Vagina (tissue), 2 donors: Measurements from ENCODE around the gene RASL11B.

Experiments used
- POLR2A ChIP-seq, 2 donors: fragments of 450-650 bp; IDR thresholded peaks; one replicate each; pipeline ENCODE4 v1.6.1; 2017; ENCODE audit warnings: antibody characterized with exemption in 2 of 2, mild to moderate bottlenecking in 2 of 2, moderate library complexity in 2 of 2
- POLR2AphosphoS5 ChIP-seq, 2 donors: sonication (generic); formaldehyde crosslinking; IDR thresholded peaks; one replicate each; pipeline ENCODE4 v1.9.0; 2017; ENCODE audit warnings: antibody characterized with exemption in 2 of 2, mild to moderate bottlenecking in 2 of 2, low read depth in 1 of 2; ENCODE audit not compliant: insufficient read depth in 1 of 2
- TF ChIP-seq, protein P1 (sequence below), 3 experiments: fragments of 450-650 bp in 2 of 3; fragments of 200-600 bp in 1 of 3; sonication (generic) in 1 of 3; IDR thresholded peaks; one replicate each; pipeline ENCODE4 v1.5.1; 2017 to 2019; ENCODE audit warnings: antibody characterized with exemption in 3 of 3, mild to moderate bottlenecking in 2 of 3, moderate library complexity in 2 of 3

DNA sequence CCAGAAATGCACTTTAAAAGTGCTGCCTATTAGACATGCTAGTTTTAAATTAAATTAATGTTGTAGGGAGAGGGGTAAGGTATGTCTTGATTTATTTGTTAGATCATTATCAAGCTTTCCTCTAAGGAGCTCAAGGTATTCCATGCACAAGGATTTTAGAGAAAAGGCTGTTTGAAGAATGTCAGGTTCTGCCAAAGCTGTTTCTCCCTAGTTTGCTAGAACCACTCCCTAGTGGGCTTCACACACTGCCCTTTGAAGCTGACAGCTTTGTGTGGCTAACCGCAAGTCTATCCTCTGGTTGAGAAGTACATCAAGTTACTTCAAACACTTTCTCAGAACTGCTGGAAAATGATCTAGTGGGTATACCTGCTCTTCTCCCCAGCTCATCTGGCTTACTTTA lies 32.3 kb downstream of the RASL11B start:
- no peak for TF ChIP-seq POLR2A (IDR thresholded peaks at IDR 0.05)
- no peak for TF ChIP-seq POLR2AphosphoS5 (IDR thresholded peaks at IDR 0.05; ENCODE audit: insufficient read depth in 1 of 2, low read depth in 1 of 2)
- TF ChIP-seq, protein P1, sequence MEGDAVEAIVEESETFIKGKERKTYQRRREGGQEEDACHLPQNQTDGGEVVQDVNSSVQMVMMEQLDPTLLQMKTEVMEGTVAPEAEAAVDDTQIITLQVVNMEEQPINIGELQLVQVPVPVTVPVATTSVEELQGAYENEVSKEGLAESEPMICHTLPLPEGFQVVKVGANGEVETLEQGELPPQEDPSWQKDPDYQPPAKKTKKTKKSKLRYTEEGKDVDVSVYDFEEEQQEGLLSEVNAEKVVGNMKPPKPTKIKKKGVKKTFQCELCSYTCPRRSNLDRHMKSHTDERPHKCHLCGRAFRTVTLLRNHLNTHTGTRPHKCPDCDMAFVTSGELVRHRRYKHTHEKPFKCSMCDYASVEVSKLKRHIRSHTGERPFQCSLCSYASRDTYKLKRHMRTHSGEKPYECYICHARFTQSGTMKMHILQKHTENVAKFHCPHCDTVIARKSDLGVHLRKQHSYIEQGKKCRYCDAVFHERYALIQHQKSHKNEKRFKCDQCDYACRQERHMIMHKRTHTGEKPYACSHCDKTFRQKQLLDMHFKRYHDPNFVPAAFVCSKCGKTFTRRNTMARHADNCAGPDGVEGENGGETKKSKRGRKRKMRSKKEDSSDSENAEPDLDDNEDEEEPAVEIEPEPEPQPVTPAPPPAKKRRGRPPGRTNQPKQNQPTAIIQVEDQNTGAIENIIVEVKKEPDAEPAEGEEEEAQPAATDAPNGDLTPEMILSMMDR (IDR thresholded peaks at IDR 0.05) = no peak
